Astrocyte of the cerebellum (primary cell): Measurements from ENCODE around the gene SLX4IP.
A peak's percentile ranks its signal among the peaks of the same experiment; 100 is the strongest.

Experiments used
- DNase-seq: peaks from one replicate; pipeline ENCODE4 v3.0.0-alpha.2; 2011; ENCODE audit warnings: low read depth
- H3K4me3 ChIP-seq: 2 replicates; pipeline ENCODE4 v1.5.1; 2011; ENCODE audit warnings: mild to moderate bottlenecking, low read depth, low read length, moderate library complexity
- CTCF ChIP-seq: IDR thresholded peaks from 2 replicates; pipeline ENCODE4 v1.5.1; 2012; ENCODE audit warnings: low read length, low read depth, moderate library complexity, mild to moderate bottlenecking; ENCODE audit errors: missing control alignments
- in situ Hi-C: cut with HindIII; loops from 2 replicates; pipeline ENCODE4 v1.10.0; 2017; ENCODE audit warnings: low sequenced_read_pairs

SLX4IP gene

GRCh38 chr20:10631126-10631525, 196.0 kb downstream of the SLX4IP start:
- TF ChIP-seq CTCF: no peak
- no peak overlapping the region for H3K4me3 ChIP-seq
- no peak for DNase-seq
- in situ Hi-C loops: no loop called here

GRCh38 chr20:10632721-10633509, 197.8 kb downstream of the SLX4IP start:
- DNase-seq: no peak
- H3K4me3 ChIP-seq: no peak overlapping the region
- in situ Hi-C loops: no loop called here
- TF ChIP-seq CTCF: no peak

GRCh38 chr20:10633718-10634117, 198.6 kb downstream of the SLX4IP start:
- no peak for TF ChIP-seq CTCF
- DNase-seq: no peak
- in situ Hi-C loops: no loop called here
- no peak overlapping the region for H3K4me3 ChIP-seq

- in situ Hi-C loops: no loop called here
- H3K4me3 ChIP-seq: no peak overlapping the region
- TF ChIP-seq CTCF: no peak
- DNase-seq: no peak
Observed at GRCh38 chr20:10634211-10634610, 199.1 kb downstream of the SLX4IP start.

GRCh38 chr20:10634683-10635411, 199.7 kb downstream of the SLX4IP start:
- no peak for TF ChIP-seq CTCF
- peak; percentile 64 for DNase-seq
- H3K4me3 ChIP-seq: no peak overlapping the region
- in situ Hi-C loops: no loop called here

- TF ChIP-seq CTCF: no peak
- in situ Hi-C loops: no loop called here
- no peak for DNase-seq
- H3K4me3 ChIP-seq: no peak overlapping the region
Observed at GRCh38 chr20:10635476-10636208, 200.5 kb downstream of the SLX4IP start.
